Activated naive CD8-positive, alpha-beta T cell treated with anti-CD3 and anti-CD28 coated beads for 36 hours (primary cell): ENCODE data around the gene FBXW11. TPM values are rescaled to one million over a fixed set of nuclear protein-coding genes. Genes with fewer than 3 reads are reported as not detected.
"Not testable (repeated sequence)": the region's sequence is repeated elsewhere in the genome, so short reads cannot be mapped to it uniquely, and the experiment has no call there.

Experiments
- DNase-seq: peaks from one replicate; pipeline ENCODE4 v3.0.0; 2021
- H3K27ac Mint-ChIP-seq: one replicate; pipeline ENCODE4 v1.8.0; 2022; ENCODE audit warnings: mild to moderate bottlenecking, moderate library complexity, mixed read lengths
- H3K27me3 Mint-ChIP-seq: one replicate; pipeline ENCODE4 v1.8.0; 2022; ENCODE audit warnings: mild to moderate bottlenecking, mixed read lengths
- H3K36me3 Mint-ChIP-seq: one replicate; pipeline ENCODE4 v1.8.0; 2021; ENCODE audit warnings: mild to moderate bottlenecking, mixed read lengths
- H3K4me1 Mint-ChIP-seq: one replicate; pipeline ENCODE4 v1.8.0; 2021; ENCODE audit warnings: mixed read lengths
- H3K4me3 Mint-ChIP-seq: one replicate; pipeline ENCODE4 v1.8.0; 2022; ENCODE audit warnings: mild to moderate bottlenecking, moderate library complexity, mixed read lengths
- H3K9me3 Mint-ChIP-seq: one replicate; pipeline ENCODE4 v1.8.0; 2022; ENCODE audit warnings: mixed read lengths
- total RNA-seq, 2 experiments: library from RNA; stranded (reverse); gene quantifications; one replicate each; pipeline ENCODE4 v1.2.3, GENCODE V29; 2021

The FBXW11 gene
- total RNA-seq, 2 experiments from 2014 or later = 55.1 to 60.8 TPM

DNA sequence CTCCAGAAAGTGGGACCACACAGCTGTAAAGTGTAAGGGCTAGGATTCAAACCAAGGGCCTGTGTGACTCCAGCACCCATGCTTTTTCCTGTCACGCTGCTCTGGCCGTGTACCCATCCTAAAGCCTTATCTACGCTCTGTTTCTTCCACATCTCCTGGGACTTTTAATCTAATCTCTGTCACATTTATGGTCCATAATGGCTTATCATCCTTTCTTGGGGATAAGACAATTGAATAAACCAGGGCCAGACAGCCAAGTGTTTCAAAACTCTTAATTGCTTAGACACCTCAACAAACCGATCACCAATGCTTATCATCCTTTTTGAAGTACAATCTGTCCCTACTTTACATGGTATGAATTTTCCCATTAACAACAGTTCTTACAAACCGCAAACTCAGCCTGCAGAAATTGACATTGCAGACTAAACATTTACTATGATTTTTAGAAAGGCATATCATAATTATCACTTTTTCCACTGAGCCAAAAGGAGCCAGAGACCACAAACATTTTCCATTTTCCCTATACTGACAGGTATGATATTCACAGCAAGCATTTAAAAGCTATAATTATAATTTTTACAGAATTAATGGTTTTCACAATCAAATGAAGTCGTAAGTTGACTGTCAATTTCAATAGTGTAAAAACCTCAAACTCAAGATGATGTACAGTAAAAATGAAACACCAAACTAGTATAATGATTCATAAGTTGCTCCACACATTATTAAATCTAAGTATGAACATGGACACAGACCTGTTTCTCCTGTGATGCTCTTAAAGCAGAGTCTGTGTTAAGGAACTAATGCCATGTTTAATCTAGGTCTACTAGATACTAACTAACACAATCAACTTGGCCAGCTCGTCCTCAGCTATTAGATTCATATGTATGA lies 99.5 kb downstream of the FBXW11 start:
- Mint-ChIP-seq H3K4me3 (peak overlapping the region; percentile 6), H3K36me3 (peaks cover 23% of the 10 kb centered on the region), H3K9me3 (peaks cover 2% of the 10 kb centered on the region), H3K4me1 (peaks cover 54% of the 10 kb centered on the region), H3K27ac (peak overlapping the region; percentile 92), H3K27me3 (no peaks in the 10 kb centered on the region)
- no peak for DNase-seq

DNA sequence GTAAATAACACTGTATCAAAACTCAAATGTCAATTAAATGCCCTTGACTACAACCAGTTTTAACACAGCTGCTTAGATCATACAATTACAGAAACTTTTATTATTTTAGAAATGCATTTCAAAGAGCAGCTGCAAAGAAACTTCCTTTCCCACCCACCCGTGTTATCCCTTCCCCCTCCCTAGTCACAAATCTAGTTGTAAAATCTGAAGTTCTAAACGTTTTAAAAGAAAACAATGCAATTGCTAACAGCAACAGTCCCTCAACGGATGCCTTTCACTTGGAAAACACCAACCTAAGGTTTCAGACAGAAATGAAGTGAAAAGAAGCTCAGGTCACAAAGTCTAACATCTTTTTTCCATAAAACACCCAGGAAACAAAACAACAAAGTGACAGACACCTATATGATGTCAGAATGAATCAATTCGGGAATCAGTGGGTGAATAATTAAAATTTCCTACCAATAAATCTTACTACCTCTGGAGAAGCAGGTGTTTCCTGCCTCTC lies 100.3 kb downstream of the FBXW11 start:
- peak overlapping the region; percentile 56 for H3K4me3 Mint-ChIP-seq
- peaks cover 2% of the 10 kb centered on the region for H3K9me3 Mint-ChIP-seq
- H3K27ac Mint-ChIP-seq = peak overlapping the region; percentile 92
- H3K4me1 Mint-ChIP-seq = peaks cover 52% of the 10 kb centered on the region
- H3K36me3 Mint-ChIP-seq = peaks cover 23% of the 10 kb centered on the region
- no peak for DNase-seq
- H3K27me3 Mint-ChIP-seq = no peaks in the 10 kb centered on the region

DNA sequence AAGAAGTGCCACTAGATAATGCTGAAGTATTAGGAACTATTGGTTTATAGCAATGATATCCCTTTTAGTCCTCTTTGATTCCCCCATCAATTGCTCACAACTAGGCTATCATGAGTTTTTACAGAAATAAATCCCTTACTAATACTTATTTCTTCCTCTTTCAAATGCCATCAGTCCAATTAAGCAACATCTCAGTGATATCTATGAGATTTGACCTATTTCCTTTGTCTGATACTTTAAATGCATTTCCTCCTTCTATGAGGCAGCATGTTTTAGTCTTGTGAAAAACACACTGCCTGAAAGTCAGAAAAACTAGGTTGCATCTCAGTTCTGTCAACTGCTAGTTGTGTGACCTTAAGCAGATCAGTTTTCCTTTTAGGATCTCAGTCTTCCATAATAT lies 101.6 kb downstream of the FBXW11 start:
- H3K27ac Mint-ChIP-seq = peak overlapping the region; percentile 92
- peaks cover 33% of the 10 kb centered on the region for H3K36me3 Mint-ChIP-seq
- peaks cover 2% of the 10 kb centered on the region for H3K9me3 Mint-ChIP-seq
- peaks cover 59% of the 10 kb centered on the region for H3K4me1 Mint-ChIP-seq
- H3K4me3 Mint-ChIP-seq = no peak overlapping the region
- no peak for DNase-seq
- H3K27me3 Mint-ChIP-seq = no peaks in the 10 kb centered on the region

DNA sequence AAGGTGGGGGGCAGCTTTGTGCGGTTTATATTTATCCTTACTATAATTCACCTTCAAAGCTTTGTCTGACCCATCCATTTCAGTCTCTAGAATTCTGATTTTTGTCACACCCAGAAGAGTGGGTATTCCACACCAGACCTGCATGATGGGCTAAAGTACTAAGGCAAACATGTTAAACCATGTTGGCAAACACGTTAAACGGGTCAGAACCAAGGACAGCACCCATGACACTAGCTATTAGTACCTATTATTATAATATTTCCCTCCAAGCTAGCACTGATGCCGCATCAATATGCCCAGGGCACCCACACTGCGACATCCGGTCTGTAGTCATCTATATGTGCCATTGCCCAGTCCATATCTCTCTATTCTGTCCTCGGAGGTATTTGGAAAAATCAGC lies 104.7 kb downstream of the FBXW11 start:
- H3K27ac Mint-ChIP-seq = no peak overlapping the region
- peaks cover 48% of the 10 kb centered on the region for H3K36me3 Mint-ChIP-seq
- H3K4me3 Mint-ChIP-seq = no peak overlapping the region
- no peaks in the 10 kb centered on the region for H3K27me3 Mint-ChIP-seq
- no peak for DNase-seq
- H3K4me1 Mint-ChIP-seq = peaks cover 68% of the 10 kb centered on the region
- H3K9me3 Mint-ChIP-seq = peaks cover 2% of the 10 kb centered on the region

DNA sequence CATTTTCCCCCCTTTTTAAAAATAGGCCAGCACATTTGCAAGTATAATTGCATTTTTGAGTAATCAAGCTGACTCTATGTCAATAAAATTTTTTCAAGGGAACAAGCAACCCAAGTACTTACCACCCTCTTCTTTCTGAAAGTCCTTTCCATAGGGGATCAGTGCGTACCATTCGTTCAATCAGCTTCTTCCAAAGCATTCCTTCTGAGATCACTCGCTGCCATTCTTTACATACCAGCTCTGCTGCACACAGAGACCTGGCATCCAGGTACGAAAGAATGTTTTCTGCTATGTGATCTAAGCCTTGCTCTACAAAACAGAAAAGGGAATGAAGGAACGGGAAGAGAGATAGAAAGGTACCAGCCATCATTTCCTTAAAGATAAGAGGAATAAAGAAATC lies 106.6 kb downstream of the FBXW11 start:
- H3K27me3 Mint-ChIP-seq = no peaks in the 10 kb centered on the region
- H3K27ac Mint-ChIP-seq = no peak overlapping the region
- DNase-seq = no peak
- peaks cover under 1% of the 10 kb centered on the region for H3K9me3 Mint-ChIP-seq
- peaks cover 64% of the 10 kb centered on the region for H3K4me1 Mint-ChIP-seq
- no peak overlapping the region for H3K4me3 Mint-ChIP-seq
- peaks cover 55% of the 10 kb centered on the region for H3K36me3 Mint-ChIP-seq

DNA sequence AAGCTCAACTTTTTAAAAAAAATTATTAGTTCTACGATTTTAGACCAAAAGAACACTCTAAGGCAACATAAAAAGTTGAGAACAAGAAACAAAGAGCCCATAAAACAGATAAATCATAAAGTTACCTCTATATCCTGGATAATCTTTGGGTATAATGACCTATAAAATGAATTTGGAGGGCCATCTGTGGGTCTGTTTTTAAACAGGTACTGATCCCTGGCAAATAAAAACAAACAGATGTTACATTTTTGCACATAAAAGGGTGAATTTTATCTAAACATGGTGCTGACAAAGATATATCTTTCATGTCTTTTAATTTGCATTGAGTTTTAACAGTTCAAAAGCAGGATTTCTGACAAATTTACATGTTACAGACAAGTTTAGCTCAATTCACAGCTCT lies 107.6 kb downstream of the FBXW11 start:
- Mint-ChIP-seq H3K27me3 (no peaks in the 10 kb centered on the region), H3K4me3 (no peak overlapping the region), H3K4me1 (peaks cover 64% of the 10 kb centered on the region), H3K27ac (no peak overlapping the region), H3K36me3 (peaks cover 54% of the 10 kb centered on the region), H3K9me3 (no peaks in the 10 kb centered on the region)
- no peak for DNase-seq

DNA sequence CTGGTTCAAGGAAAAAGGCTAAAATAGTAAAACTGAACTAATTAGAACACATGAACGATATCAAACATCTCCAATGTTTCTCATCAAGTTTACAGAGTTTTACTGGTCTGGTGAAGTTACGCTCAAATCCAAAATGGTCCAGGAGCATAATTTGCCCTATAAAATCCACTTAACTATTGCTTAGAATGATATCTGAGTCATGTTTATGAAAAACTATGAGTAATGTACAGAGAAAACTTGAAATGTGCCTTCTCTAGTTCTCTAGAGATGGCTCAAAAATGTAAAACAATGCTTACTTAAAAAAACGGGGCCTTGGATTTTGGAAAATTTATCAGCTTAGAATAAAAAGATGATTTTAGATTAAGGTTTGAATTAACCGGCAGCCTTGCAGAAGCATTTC lies 108.1 kb downstream of the FBXW11 start:
- peaks cover 64% of the 10 kb centered on the region for H3K4me1 Mint-ChIP-seq
- no peak for DNase-seq
- no peak overlapping the region for H3K4me3 Mint-ChIP-seq
- H3K36me3 Mint-ChIP-seq = peaks cover 51% of the 10 kb centered on the region
- no peak overlapping the region for H3K27ac Mint-ChIP-seq
- no peaks in the 10 kb centered on the region for H3K27me3 Mint-ChIP-seq
- no peaks in the 10 kb centered on the region for H3K9me3 Mint-ChIP-seq

DNA sequence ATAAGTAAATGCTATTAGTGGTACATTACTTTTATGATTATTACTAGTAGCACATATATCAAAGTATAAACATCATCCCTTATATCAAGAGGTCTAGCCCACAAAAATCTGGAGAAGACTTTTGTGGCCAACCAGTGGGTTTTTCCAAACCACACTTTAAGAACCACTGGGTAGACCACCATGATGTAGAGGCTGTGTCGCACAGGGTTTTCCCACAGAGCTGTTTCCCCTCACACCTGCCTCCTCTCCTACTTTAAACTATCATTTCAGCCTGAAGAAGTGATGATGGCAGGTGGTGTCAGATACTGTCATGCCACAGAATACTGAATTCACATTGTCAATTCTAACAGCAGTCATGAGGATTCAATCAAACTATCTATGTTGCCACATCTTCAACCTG lies 109.2 kb downstream of the FBXW11 start:
- Mint-ChIP-seq H3K27me3 (no peaks in the 10 kb centered on the region), H3K4me1 (peaks cover 63% of the 10 kb centered on the region), H3K4me3 (no peak overlapping the region), H3K27ac (peak overlapping the region; percentile 8), H3K36me3 (peaks cover 50% of the 10 kb centered on the region), H3K9me3 (no peaks in the 10 kb centered on the region)
- DNase-seq = peak; percentile 52

DNA sequence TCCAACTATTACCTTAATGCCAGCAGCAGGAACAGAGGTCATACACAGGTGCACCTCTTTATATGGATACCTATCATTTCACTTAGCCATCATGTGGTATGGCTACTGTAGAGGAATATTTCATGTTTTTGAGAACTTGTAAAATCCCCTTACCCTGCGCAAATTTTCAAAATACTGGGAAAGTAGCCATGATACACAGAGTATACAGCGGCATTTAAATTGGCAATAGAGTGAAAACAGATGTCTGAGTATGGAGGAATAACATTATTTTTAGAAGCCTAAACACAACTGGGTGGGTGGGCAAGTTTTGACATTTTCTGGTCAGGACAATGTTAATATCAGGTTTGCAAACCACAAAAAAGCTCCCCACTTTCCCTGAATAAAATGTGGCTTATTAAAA lies 111.4 kb downstream of the FBXW11 start:
- no peaks in the 10 kb centered on the region for H3K9me3 Mint-ChIP-seq
- peaks cover 48% of the 10 kb centered on the region for H3K4me1 Mint-ChIP-seq
- DNase-seq = no peak
- no peak overlapping the region for H3K27ac Mint-ChIP-seq
- no peak overlapping the region for H3K4me3 Mint-ChIP-seq
- H3K36me3 Mint-ChIP-seq = peaks cover 47% of the 10 kb centered on the region
- no peaks in the 10 kb centered on the region for H3K27me3 Mint-ChIP-seq

DNA sequence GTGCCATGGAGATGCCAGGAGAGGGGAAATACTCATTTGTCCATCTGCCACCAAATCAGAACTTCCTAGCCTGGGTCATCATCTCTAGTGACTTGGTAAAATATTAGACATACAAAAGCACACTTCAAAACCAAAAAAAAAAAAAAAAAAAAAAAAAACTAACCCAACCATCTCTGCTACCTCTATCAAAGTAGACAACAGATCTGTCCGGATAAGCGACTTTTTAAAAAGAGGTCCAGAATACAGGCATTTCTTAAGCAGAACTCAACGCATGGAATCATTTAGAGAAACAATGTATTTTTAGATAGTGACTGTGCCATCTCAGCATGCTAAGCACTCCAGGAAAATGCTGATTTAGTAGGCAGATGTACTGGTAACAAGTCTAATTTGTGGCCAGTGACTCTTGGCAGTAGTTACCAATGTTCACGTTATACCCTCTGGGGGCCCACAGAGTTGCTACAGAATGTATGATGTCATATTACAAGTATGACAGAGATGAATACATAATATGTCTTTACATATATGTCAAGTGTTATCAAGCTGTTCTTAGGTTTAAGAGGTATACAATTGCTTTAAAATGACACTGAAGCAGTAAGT lies 113.0 kb downstream of the FBXW11 start:
- no peak overlapping the region for H3K27ac Mint-ChIP-seq
- peaks cover 44% of the 10 kb centered on the region for H3K36me3 Mint-ChIP-seq
- H3K27me3 Mint-ChIP-seq = no peaks in the 10 kb centered on the region
- H3K4me1 Mint-ChIP-seq = peaks cover 36% of the 10 kb centered on the region
- DNase-seq = no peak
- H3K9me3 Mint-ChIP-seq = no peaks in the 10 kb centered on the region
- no peak overlapping the region for H3K4me3 Mint-ChIP-seq

DNA sequence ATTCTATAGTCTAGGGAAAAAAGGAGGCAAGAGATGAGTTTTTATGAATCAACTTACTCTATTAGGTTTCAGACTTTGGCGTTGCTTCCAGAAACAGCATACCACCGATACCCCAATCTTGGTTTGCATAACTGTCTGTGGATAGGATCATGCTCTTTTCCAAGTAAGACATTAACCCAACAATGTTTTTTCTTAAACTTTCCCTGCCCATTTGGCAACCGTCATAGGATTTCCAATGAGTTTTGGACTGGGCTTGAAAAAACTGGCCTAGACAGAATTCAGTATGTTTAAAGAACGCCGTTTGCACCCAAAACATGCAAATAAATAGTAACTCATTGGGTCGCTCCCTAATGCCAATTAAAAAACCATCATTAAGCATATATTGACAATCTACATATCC lies 114.8 kb downstream of the FBXW11 start:
- H3K4me3 Mint-ChIP-seq = no peak overlapping the region
- H3K36me3 Mint-ChIP-seq = peaks cover 44% of the 10 kb centered on the region
- no peaks in the 10 kb centered on the region for H3K9me3 Mint-ChIP-seq
- DNase-seq = no peak
- H3K4me1 Mint-ChIP-seq = peaks cover 18% of the 10 kb centered on the region
- no peak overlapping the region for H3K27ac Mint-ChIP-seq
- H3K27me3 Mint-ChIP-seq = no peaks in the 10 kb centered on the region

DNA sequence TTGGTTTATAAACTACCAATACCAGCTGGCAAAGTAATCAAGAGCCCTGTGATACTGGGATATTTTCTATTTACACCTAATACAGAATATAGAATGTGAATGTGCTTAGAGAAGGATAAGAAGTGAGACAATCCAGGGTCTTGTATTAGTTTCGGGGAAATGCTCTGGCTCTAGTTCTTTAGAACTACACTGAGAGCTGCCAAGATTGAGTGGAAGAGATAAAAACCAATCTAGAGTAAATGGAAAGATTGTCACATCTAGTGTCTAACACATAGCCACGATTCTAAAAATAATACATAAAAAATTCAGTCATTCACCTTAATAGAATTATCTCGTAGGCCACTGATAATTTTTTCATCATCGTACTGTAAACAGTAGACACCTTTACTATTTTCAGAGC lies 115.3 kb downstream of the FBXW11 start:
- no peak overlapping the region for H3K27ac Mint-ChIP-seq
- no peak overlapping the region for H3K4me3 Mint-ChIP-seq
- H3K4me1 Mint-ChIP-seq = peaks cover 14% of the 10 kb centered on the region
- no peaks in the 10 kb centered on the region for H3K9me3 Mint-ChIP-seq
- no peak for DNase-seq
- H3K27me3 Mint-ChIP-seq = no peaks in the 10 kb centered on the region
- peaks cover 40% of the 10 kb centered on the region for H3K36me3 Mint-ChIP-seq

DNA sequence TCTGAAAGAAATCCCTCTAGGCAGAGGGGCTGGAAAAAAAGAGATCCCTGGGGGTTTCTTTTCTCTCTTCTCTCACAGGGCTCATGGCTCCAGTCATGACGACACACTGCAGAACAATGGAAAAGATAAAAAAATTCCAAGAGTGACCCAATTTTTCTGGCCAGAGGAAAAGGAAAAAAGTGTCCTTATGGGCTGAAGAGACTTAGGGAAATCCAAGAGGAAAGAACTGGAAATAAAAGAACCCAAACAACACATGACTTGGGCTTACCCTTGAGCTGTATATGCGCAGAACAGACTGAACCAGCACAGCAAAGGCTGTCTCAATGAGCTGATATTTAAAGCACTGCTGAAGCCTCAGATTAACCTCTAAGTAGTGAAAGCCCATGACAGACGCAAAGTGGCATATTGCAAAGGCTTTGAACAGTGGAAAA lies 118.4 kb downstream of the FBXW11 start:
- no peaks in the 10 kb centered on the region for H3K4me1 Mint-ChIP-seq
- no peak overlapping the region for H3K27ac Mint-ChIP-seq
- H3K4me3 Mint-ChIP-seq = no peak overlapping the region
- no peaks in the 10 kb centered on the region for H3K27me3 Mint-ChIP-seq
- peaks cover 45% of the 10 kb centered on the region for H3K36me3 Mint-ChIP-seq
- DNase-seq = no peak
- H3K9me3 Mint-ChIP-seq = no peaks in the 10 kb centered on the region

DNA sequence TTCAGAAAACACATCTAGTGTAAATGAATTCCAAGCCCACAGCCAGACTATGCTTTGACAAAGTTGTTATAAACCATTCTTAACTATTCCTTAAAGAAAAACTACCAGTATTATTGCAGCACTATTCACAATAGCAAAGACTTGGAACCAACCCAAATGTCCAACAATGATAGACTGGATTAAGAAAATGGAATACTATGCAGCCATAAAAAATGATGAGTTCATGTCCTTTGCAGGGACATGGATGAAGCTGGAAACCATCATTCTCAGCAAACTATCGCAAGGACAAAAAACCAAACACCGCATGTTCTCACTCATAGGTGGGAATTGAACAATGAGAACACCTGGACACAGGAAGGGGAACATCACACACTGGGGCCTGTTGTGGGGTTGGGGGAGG lies 120.4 kb downstream of the FBXW11 start:
- H3K27me3 Mint-ChIP-seq, H3K4me3 Mint-ChIP-seq, DNase-seq, H3K4me1 Mint-ChIP-seq, H3K27ac Mint-ChIP-seq, H3K9me3 Mint-ChIP-seq: not testable (repeated sequence)
- peaks cover 42% of the 10 kb centered on the region for H3K36me3 Mint-ChIP-seq

DNA sequence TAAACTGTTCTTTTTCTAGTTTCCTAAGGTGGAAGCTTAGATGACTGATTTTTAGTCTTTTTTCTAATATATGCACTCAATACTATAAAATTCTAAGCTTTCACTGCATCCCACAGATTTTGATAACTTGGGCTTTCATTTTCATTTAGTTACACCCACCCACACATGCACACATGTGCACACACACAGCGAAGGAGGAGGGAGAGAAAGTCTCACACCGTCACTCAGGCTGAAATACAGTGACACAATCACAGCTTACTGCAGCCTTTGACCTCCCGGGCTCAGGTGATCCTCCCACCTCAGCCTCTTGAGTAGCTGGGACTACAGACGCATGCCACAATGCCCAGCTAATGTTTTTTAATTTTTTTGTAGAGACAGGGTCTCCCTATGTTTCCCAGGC lies 124.3 kb downstream of the FBXW11 start:
- Mint-ChIP-seq H3K4me3 (no peak overlapping the region), H3K4me1 (peaks cover 9% of the 10 kb centered on the region), H3K36me3 (peaks cover 29% of the 10 kb centered on the region), H3K27ac (no peak overlapping the region), H3K9me3 (no peaks in the 10 kb centered on the region), H3K27me3 (no peaks in the 10 kb centered on the region)
- peak; percentile 30 for DNase-seq

DNA sequence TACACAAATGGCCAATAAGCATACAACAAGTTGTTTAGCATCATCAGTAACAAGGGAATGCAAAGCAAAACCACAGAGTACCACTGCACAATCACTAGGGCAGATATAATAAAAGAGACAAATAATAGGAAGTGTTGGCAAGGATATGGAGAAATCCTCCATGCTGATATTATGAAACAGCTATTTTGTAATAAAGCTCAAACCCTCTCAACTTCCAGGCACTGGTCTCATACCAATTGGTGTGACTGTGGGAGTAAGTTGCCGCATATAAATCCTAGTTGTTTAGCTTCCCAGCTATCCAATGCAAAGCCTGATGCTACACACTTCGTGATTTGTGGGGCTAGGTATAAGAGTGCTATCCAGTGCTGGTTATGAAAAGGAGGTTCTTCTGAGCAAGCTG lies 132.2 kb downstream of the FBXW11 start:
- DNase-seq = no peak
- no peaks in the 10 kb centered on the region for H3K4me1 Mint-ChIP-seq
- no peaks in the 10 kb centered on the region for H3K27me3 Mint-ChIP-seq
- H3K27ac Mint-ChIP-seq = no peak overlapping the region
- H3K4me3 Mint-ChIP-seq = no peak overlapping the region
- H3K9me3 Mint-ChIP-seq = no peaks in the 10 kb centered on the region
- H3K36me3 Mint-ChIP-seq = peaks cover 20% of the 10 kb centered on the region
